Activated T-cell treated with anti-CD3 and anti-CD28 coated beads, Interleukin-2, amount 50 U/mL, for 72 hours (primary cell): ENCODE results near the gene PRDM16. TPM values are rescaled to one million over a fixed set of nuclear protein-coding genes. Genes with fewer than 3 reads are reported as not detected.

Source experiments
- ATAC-seq, 2 donors: fragments of 150-1000 bp; cut with Tn5 transposase; replicated peaks in 1 of 2; 2 replicates each; pipeline ENCODE4 v1.10.0; 2021; ENCODE audit warnings: moderate library complexity in 2 of 2, mild to moderate bottlenecking in 1 of 2
- DNase-seq, 2 donors: peaks; one replicate each; pipeline ENCODE4 v3.0.0; 2021 to 2022; ENCODE audit warnings: mixed read lengths in 1 of 2
- H3K27ac Mint-ChIP-seq: one replicate; pipeline ENCODE4 v1.8.0; 2022; ENCODE audit warnings: mild to moderate bottlenecking, moderate library complexity, mixed read lengths
- H3K27me3 Mint-ChIP-seq: one replicate; pipeline ENCODE4 v1.8.0; 2022; ENCODE audit warnings: low read depth, mixed read lengths
- H3K36me3 Mint-ChIP-seq, 2 donors: one replicate each; pipeline ENCODE4 v1.8.0; 2022; ENCODE audit warnings: mixed read lengths in 2 of 2, mild to moderate bottlenecking in 1 of 2; ENCODE audit not compliant: insufficient read depth in 2 of 2
- H3K4me1 Mint-ChIP-seq: one replicate; pipeline ENCODE4 v1.8.0; 2022; ENCODE audit warnings: low read depth, mixed read lengths
- H3K4me3 Mint-ChIP-seq, 2 donors: one replicate each; pipeline ENCODE4 v1.8.0; 2022; ENCODE audit warnings: mild to moderate bottlenecking in 2 of 2, mixed read lengths in 2 of 2, moderate library complexity in 2 of 2
- H3K9me3 Mint-ChIP-seq, 2 donors: one replicate each; pipeline ENCODE4 v1.8.0; 2022; ENCODE audit warnings: mixed read lengths in 2 of 2
- total RNA-seq, 2 donors: library from RNA; stranded (reverse); gene quantifications; one replicate each; pipeline ENCODE4 v1.2.3, GENCODE V29; 2022

PRDM16 gene
- total RNA-seq, 2 donors from 2014 or later = 0.77 to 1.7 TPM

DNA sequence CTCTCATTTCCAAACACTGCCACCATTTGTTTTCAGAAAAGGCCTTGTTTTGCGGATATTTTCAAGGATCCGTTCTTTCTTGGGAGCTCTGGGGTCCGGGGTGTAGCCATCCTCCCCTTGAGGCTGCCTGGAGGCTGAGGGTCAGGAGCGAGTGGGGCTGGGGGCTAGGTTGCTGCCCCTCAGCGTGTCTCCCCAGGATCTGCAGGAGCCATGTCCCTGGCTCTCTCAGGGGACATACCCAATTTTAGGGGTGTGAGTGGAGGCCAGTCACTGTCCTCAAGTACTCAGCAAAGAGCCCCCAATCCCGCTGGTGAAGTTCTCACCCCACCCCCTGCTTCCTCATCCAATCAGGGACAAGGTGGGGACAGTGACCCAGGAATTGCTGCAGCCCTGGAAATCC is 15.0 kb upstream of the PRDM16 start:
- ATAC-seq = no peak
- H3K27ac Mint-ChIP-seq = no peak overlapping the region
- no peak for DNase-seq
- H3K27me3 Mint-ChIP-seq = peaks cover 10% of the 10 kb centered on the region
- H3K4me1 Mint-ChIP-seq = no peaks in the 10 kb centered on the region
- peaks cover 0 to 1% of the 10 kb centered on the region in 2 donors for H3K36me3 Mint-ChIP-seq
- no peak overlapping the region for H3K4me3 Mint-ChIP-seq
- peaks cover 3 to 4% of the 10 kb centered on the region in 2 donors for H3K9me3 Mint-ChIP-seq

- Mint-ChIP-seq H3K27ac (no peak overlapping the region), H3K9me3 (peaks cover 3 to 4% of the 10 kb centered on the region in 2 donors), H3K36me3 (peaks cover 0 to 1% of the 10 kb centered on the region in 2 donors), H3K4me1 (no peaks in the 10 kb centered on the region), H3K27me3 (peaks cover 10% of the 10 kb centered on the region), H3K4me3 (no peak overlapping the region)
- ATAC-seq (no peak), DNase-seq (no peak)
Measured at GRCh38 chr1:3054474-3054873, 14.5 kb upstream of the PRDM16 start.

DNA sequence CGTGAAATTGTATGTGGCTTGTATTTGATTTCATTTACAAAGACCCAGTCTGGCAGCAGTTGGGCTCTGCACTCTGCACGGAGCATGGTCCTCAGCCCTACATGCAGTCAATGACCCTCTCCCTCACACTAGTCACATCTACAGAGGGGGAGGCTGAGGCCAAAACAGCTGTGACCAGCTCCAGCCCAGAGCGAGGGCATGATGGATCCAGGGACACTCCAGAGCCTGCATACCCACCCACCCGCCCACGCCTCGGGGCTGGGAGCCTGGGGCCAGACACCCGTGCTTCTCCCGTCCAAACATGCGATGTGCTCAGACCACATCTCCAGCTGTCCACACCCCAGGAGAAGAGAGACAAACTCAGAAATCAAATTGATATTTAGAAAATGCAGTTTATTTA is 14.0 kb upstream of the PRDM16 start:
- Mint-ChIP-seq H3K9me3 (peaks cover 3 to 4% of the 10 kb centered on the region in 2 donors), H3K27ac (no peak overlapping the region), H3K4me3 (no peak overlapping the region), H3K36me3 (peaks cover 0 to 1% of the 10 kb centered on the region in 2 donors), H3K4me1 (no peaks in the 10 kb centered on the region), H3K27me3 (peaks cover 10% of the 10 kb centered on the region)
- no peak for DNase-seq
- ATAC-seq = no peak

DNA sequence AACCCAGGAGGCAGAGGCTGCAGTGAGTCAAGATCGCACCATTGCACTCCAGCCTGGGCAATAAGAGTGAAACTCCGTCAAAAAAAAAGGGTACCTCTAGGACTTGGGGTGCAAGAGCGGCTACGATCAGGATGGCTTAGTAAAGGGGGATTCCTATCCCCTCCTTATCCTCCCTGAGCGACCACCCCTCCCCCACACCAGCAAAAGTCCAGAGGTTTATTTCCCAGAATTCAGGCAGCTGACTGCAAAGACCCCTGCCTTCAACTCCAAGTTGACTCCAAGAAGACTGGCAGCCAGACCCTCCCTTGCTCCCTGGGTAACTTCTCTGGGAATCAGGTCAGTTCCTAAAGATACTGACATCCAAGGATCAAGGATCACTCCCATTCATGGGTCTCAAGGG is 12.4 kb upstream of the PRDM16 start:
- DNase-seq (no peak), ATAC-seq (no peak)
- H3K4me3 Mint-ChIP-seq = no peak overlapping the region
- H3K4me1 Mint-ChIP-seq = no peaks in the 10 kb centered on the region
- H3K27me3 Mint-ChIP-seq = peaks cover 8% of the 10 kb centered on the region
- H3K27ac Mint-ChIP-seq = no peak overlapping the region
- peaks cover 3 to 4% of the 10 kb centered on the region in 2 donors for H3K9me3 Mint-ChIP-seq
- H3K36me3 Mint-ChIP-seq = no peaks in the 10 kb centered on the region

GRCh38 chr1:3058263-3059030 is 10.6 kb upstream of the PRDM16 start:
- no peak for DNase-seq
- Mint-ChIP-seq H3K9me3 (no peaks in the 10 kb centered on the region), H3K4me1 (no peaks in the 10 kb centered on the region), H3K36me3 (no peaks in the 10 kb centered on the region), H3K27me3 (no peaks in the 10 kb centered on the region), H3K4me3 (no peak overlapping the region), H3K27ac (no peak overlapping the region)
- ATAC-seq = no peak

GRCh38 chr1:3060127-3060526 is 8.9 kb upstream of the PRDM16 start:
- Mint-ChIP-seq H3K27me3 (no peaks in the 10 kb centered on the region), H3K27ac (no peak overlapping the region), H3K9me3 (no peaks in the 10 kb centered on the region), H3K4me3 (no peak overlapping the region), H3K4me1 (no peaks in the 10 kb centered on the region), H3K36me3 (no peaks in the 10 kb centered on the region)
- ATAC-seq = no peak
- DNase-seq = no peak

- DNase-seq (no peak), ATAC-seq (peak in 1 of 2 donors; percentile 15)
- Mint-ChIP-seq H3K4me3 (no peak overlapping the region), H3K36me3 (no peaks in the 10 kb centered on the region), H3K4me1 (no peaks in the 10 kb centered on the region), H3K9me3 (no peaks in the 10 kb centered on the region), H3K27me3 (no peaks in the 10 kb centered on the region), H3K27ac (no peak overlapping the region)
Measured at GRCh38 chr1:3060601-3061551, 8.1 kb upstream of the PRDM16 start.

- H3K4me1 Mint-ChIP-seq = no peaks in the 10 kb centered on the region
- H3K27me3 Mint-ChIP-seq = no peaks in the 10 kb centered on the region
- no peak overlapping the region for H3K4me3 Mint-ChIP-seq
- H3K9me3 Mint-ChIP-seq = no peaks in the 10 kb centered on the region
- ATAC-seq = no peak
- DNase-seq = no peak
- H3K27ac Mint-ChIP-seq = no peak overlapping the region
- no peaks in the 10 kb centered on the region for H3K36me3 Mint-ChIP-seq
Measured at GRCh38 chr1:3061566-3061965, 7.4 kb upstream of the PRDM16 start.

DNA sequence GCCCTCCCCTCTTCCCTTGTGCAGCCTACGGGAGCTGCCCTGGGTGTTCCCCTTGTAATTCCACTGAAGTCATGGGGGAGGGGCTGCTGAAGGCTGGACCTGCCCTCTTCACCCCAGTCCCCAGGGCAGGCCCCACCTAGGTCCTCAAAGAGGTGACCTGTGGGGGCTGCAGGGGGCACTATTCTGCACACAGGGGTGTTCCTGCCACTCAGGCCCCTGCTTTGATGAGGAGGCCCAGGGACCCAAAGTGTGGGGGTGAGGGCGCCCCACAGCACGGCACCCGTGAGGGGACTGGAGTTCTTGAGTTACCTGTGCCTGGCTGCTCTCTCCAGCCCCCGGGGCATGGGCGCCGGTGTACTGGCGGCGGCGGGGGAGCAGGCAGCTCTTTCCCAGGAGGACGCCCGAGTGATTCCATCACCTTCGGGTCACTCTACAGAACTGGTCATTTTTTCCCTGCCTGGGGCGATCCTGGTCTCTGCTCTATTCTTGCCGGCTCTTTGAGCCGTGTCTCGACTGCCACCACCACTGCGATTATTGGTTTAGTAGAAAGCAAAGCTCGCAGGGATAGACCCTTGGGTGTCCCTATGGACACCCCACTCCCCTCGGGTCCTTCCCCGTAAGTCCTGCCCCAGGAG is 6.9 kb upstream of the PRDM16 start:
- no peak for DNase-seq
- Mint-ChIP-seq H3K4me3 (no peak overlapping the region), H3K9me3 (no peaks in the 10 kb centered on the region), H3K36me3 (no peaks in the 10 kb centered on the region), H3K27me3 (no peaks in the 10 kb centered on the region), H3K27ac (no peak overlapping the region), H3K4me1 (no peaks in the 10 kb centered on the region)
- ATAC-seq = no peak

DNA sequence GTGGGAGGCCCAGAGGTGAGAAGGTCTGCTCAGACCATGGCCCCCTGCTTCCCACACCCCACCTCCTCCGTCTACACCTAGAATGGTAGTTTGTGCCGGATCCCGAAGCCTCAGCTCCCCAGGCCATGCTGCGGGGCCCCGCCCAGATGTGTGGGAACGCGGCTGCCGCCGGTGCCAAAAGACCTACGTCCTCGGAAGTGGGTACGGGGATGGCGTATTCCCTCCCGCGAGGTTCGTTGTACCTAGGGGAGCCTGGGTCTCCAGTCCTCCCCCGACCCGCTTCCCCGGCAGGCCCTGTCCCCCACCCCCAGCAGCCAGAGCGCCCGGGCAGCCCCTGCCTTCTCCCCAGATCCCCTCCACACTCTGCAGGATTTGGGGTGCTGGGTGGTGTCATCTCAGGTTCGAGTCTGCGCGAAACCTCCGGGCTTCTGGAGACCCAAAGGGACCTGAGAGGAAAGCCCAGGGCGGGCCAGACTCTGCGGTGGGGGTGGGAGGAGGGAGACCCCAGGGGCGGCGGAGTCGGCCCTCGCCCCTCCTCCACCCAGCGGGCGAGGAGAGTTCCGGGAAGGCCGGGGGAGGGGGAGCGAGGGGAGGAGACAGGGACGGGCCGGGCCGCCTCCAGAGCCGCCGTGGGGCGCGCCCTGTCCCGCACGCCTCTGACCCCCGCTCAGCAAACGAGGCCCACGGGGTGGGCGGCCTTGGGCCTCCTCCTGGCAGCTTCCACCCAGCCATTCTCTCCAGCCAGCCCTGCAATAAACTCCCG is 6.2 kb upstream of the PRDM16 start:
- Mint-ChIP-seq H3K4me3 (no peak overlapping the region), H3K27ac (no peak overlapping the region), H3K27me3 (no peaks in the 10 kb centered on the region), H3K9me3 (no peaks in the 10 kb centered on the region), H3K4me1 (no peaks in the 10 kb centered on the region), H3K36me3 (no peaks in the 10 kb centered on the region)
- no peak for ATAC-seq
- no peak for DNase-seq

- no peak for ATAC-seq
- Mint-ChIP-seq H3K9me3 (no peaks in the 10 kb centered on the region), H3K27me3 (no peaks in the 10 kb centered on the region), H3K4me3 (no peak overlapping the region), H3K36me3 (no peaks in the 10 kb centered on the region), H3K4me1 (no peaks in the 10 kb centered on the region), H3K27ac (no peak overlapping the region)
- no peak for DNase-seq
Measured at GRCh38 chr1:3063379-3064295, 5.4 kb upstream of the PRDM16 start.
